ENCODE measurements around the gene PKP3. TPM values are rescaled to one million over a fixed set of nuclear protein-coding genes. Genes with fewer than 3 reads are reported as not detected.

The PKP3 gene
- total and polyA plus RNA-seq, 9 of the 15 experiments (the other 6 are each of a cell fraction or from before 2014, with no cell fraction given) = 0.11 to 110 (median 30.7) TPM

DNA sequence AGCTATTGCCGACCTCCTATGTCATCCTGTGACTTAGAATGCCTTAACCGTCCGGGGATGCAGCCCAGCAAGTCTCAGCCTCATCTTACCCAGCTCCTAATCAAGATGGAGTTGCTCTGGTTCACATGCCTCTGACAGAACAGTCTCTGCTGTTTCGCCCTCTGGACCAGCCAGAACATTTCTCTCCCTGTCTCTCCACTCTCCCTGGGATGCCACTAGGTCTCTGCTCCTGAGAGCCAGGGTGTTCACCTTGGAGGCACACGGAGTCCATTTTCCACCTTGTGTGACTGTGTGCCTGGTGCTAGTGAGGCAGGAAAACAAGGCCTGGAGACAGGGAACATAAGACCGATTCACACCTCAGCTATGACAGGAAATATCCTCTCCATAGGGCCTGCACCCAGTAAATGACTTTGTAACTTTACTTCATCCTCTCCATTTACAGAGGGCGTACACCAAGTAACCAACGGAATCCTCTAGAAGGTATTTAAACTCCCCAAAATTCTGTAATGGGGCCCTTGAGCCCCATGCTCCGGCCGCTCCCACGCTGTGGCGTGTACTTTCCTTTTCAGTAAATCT is 41.5 kb upstream of the PKP3 start (continued):
- peak; percentile 85 for TF ChIP-seq ZFP1 (CRISPR knock-in tag; IDR thresholded peaks at IDR 0.05)
- TF ChIP-seq EP300 (IDR thresholded peaks at IDR 0.05; ENCODE audit: low read length) = no peak
- no peak for TF ChIP-seq RB1 (IDR thresholded peaks at IDR 0.05; ENCODE audit: low read depth)
- no peak for TF ChIP-seq ZNF609 (CRISPR knock-in tag; IDR thresholded peaks at IDR 0.05; ENCODE audit: borderline replicate concordance)
- TF ChIP-seq HDAC6 (IDR thresholded peaks at IDR 0.05; ENCODE audit: low read depth, low read length) = no peak
- TF ChIP-seq SRSF7 (optimal IDR thresholded peaks at IDR 0.05; ENCODE audit: low read depth, low read length) = no peak
- TF ChIP-seq ZC3H11A (IDR thresholded peaks at IDR 0.05; ENCODE audit: low read depth, low read length) = no peak
- TF ChIP-seq, protein P1, sequence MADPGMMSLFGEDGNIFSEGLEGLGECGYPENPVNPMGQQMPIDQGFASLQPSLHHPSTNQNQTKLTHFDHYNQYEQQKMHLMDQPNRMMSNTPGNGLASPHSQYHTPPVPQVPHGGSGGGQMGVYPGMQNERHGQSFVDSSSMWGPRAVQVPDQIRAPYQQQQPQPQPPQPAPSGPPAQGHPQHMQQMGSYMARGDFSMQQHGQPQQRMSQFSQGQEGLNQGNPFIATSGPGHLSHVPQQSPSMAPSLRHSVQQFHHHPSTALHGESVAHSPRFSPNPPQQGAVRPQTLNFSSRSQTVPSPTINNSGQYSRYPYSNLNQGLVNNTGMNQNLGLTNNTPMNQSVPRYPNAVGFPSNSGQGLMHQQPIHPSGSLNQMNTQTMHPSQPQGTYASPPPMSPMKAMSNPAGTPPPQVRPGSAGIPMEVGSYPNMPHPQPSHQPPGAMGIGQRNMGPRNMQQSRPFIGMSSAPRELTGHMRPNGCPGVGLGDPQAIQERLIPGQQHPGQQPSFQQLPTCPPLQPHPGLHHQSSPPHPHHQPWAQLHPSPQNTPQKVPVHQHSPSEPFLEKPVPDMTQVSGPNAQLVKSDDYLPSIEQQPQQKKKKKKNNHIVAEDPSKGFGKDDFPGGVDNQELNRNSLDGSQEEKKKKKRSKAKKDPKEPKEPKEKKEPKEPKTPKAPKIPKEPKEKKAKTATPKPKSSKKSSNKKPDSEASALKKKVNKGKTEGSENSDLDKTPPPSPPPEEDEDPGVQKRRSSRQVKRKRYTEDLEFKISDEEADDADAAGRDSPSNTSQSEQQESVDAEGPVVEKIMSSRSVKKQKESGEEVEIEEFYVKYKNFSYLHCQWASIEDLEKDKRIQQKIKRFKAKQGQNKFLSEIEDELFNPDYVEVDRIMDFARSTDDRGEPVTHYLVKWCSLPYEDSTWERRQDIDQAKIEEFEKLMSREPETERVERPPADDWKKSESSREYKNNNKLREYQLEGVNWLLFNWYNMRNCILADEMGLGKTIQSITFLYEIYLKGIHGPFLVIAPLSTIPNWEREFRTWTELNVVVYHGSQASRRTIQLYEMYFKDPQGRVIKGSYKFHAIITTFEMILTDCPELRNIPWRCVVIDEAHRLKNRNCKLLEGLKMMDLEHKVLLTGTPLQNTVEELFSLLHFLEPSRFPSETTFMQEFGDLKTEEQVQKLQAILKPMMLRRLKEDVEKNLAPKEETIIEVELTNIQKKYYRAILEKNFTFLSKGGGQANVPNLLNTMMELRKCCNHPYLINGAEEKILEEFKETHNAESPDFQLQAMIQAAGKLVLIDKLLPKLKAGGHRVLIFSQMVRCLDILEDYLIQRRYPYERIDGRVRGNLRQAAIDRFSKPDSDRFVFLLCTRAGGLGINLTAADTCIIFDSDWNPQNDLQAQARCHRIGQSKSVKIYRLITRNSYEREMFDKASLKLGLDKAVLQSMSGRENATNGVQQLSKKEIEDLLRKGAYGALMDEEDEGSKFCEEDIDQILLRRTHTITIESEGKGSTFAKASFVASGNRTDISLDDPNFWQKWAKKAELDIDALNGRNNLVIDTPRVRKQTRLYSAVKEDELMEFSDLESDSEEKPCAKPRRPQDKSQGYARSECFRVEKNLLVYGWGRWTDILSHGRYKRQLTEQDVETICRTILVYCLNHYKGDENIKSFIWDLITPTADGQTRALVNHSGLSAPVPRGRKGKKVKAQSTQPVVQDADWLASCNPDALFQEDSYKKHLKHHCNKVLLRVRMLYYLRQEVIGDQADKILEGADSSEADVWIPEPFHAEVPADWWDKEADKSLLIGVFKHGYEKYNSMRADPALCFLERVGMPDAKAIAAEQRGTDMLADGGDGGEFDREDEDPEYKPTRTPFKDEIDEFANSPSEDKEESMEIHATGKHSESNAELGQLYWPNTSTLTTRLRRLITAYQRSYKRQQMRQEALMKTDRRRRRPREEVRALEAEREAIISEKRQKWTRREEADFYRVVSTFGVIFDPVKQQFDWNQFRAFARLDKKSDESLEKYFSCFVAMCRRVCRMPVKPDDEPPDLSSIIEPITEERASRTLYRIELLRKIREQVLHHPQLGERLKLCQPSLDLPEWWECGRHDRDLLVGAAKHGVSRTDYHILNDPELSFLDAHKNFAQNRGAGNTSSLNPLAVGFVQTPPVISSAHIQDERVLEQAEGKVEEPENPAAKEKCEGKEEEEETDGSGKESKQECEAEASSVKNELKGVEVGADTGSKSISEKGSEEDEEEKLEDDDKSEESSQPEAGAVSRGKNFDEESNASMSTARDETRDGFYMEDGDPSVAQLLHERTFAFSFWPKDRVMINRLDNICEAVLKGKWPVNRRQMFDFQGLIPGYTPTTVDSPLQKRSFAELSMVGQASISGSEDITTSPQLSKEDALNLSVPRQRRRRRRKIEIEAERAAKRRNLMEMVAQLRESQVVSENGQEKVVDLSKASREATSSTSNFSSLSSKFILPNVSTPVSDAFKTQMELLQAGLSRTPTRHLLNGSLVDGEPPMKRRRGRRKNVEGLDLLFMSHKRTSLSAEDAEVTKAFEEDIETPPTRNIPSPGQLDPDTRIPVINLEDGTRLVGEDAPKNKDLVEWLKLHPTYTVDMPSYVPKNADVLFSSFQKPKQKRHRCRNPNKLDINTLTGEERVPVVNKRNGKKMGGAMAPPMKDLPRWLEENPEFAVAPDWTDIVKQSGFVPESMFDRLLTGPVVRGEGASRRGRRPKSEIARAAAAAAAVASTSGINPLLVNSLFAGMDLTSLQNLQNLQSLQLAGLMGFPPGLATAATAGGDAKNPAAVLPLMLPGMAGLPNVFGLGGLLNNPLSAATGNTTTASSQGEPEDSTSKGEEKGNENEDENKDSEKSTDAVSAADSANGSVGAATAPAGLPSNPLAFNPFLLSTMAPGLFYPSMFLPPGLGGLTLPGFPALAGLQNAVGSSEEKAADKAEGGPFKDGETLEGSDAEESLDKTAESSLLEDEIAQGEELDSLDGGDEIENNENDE (IDR thresholded peaks at IDR 0.05; ENCODE audit: low read depth, low read length) = no peak
- no peak for TF ChIP-seq FOXP1 (CRISPR knock-in tag; IDR thresholded peaks at IDR 0.05)
- TF ChIP-seq CBX3 (IDR thresholded peaks at IDR 0.05; ENCODE audit: borderline replicate concordance in 1 of 2, low read length in 2 of 2) = no peak
- no peak for TF ChIP-seq POLR3G (IDR thresholded peaks at IDR 0.05; ENCODE audit: extremely low read depth, insufficient read length, insufficient replicate concordance)

All from K562 (cell line).